ENCODE data around the gene POU3F2.

DNA sequence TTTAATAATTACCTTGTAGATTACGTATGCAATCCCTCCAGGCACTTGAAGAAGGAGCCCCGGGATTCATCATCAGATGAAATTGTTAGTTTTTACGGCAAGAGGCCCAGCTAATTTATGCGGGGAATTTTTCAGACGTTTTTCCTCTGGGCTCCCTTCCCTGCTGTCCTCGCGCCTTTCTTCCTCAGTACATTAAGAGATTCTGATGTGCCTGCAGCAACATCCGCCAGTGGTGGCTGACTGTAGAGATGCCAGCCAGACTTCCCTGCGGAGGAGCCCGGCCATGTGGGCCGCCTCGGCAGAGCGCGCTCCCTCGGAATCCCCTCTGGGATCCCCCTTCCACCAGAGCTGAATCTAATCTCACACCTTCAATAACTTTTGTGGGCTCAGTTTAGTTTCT lies 46.4 kb upstream of the POU3F2 start:
- TF ChIP-seq, protein P1, sequence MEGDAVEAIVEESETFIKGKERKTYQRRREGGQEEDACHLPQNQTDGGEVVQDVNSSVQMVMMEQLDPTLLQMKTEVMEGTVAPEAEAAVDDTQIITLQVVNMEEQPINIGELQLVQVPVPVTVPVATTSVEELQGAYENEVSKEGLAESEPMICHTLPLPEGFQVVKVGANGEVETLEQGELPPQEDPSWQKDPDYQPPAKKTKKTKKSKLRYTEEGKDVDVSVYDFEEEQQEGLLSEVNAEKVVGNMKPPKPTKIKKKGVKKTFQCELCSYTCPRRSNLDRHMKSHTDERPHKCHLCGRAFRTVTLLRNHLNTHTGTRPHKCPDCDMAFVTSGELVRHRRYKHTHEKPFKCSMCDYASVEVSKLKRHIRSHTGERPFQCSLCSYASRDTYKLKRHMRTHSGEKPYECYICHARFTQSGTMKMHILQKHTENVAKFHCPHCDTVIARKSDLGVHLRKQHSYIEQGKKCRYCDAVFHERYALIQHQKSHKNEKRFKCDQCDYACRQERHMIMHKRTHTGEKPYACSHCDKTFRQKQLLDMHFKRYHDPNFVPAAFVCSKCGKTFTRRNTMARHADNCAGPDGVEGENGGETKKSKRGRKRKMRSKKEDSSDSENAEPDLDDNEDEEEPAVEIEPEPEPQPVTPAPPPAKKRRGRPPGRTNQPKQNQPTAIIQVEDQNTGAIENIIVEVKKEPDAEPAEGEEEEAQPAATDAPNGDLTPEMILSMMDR (IDR thresholded peaks at IDR 0.05): no peak
- no peak for TF ChIP-seq POLR2A (IDR thresholded peaks at IDR 0.05)
